ENCODE results near the gene ABO. TPM values are rescaled to one million over a fixed set of nuclear protein-coding genes. Genes with fewer than 3 reads are reported as not detected.

ABO gene
- total RNA-seq, 1 experiment from 2014 or later = 0.37 TPM

DNA sequence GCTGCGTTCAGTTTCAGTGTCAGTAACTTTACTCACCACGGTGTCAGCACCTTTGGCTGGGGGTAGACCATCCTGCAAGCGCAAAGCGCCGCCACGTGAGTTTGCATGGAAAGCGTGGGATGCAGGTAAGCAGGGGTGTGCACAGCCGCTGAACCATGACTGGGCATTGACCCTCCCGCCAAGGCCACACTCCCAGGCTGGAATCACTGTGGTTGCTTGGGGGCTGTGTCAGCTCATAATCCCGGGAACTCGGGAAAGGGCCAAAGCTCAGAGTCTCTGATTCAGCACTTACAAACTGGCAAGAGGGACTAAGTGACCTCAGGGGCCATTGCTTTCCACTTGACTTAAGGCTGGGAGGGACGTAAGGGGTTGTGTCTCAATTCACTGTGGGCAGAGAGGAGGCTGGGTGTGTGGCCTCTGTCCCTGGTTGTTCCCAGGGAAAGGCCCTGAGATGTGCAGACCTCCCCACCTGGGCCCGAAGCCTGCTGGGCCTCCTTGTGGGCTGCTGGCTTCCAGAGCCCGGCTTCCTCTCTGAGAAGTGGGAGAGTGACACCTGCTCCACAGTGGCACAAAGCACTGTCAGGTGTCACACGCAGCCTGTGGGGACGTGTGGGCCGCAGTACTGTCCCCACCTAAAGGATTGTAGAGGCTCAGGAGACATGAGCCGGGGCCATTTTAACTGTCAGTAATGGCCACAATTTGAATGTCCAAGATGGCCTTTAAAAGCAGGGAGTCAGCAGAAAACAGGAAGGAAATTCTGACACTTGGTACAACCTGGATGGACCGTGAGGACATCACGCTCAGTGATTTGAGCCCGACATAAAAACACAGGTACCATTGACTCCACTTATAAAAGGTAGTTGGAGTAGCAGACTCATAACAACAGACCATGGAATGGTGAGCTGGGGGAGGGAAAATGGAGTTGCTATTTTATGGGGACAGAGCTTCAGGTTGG lies 16.7 kb downstream of the ABO start:
- Histone ChIP-seq H3K18ac (ENCODE audit: insufficient read length, low read depth, low read length) (no peak overlapping the region), H3K23ac (ENCODE audit: insufficient read length, low read depth, low read length) (no peak overlapping the region), H2BK15ac (ENCODE audit: low read depth, low read length) (no peak overlapping the region), H3K27me3 (ENCODE audit: insufficient read depth, low read length) (no peaks in the 10 kb centered on the region), H3K79me1 (ENCODE audit: insufficient read depth, low read depth, low read length, poor library complexity, severe bottlenecking) (no peaks in the 10 kb centered on the region), H2AFZ (ENCODE audit: low read length) (no peak overlapping the region), H3K4ac (ENCODE audit: low read depth, low read length) (no peak overlapping the region), H4K8ac (replicated peaks; ENCODE audit: insufficient read length, low read depth, low read length) (no peak overlapping the region), H3K9ac (ENCODE audit: extremely low read depth, insufficient read length, low read length) (no peak overlapping the region), H3K23me2 (ENCODE audit: insufficient read length, low read depth, low read length, poor library complexity, severe bottlenecking) (no peaks in the 10 kb centered on the region), H3T11ph (ENCODE audit: low read length) (no peak overlapping the region), H3K79me2 (ENCODE audit: insufficient read depth, low read length) (no peaks in the 10 kb centered on the region), H2BK20ac (ENCODE audit: low read depth, low read length, poor library complexity, severe bottlenecking) (no peak overlapping the region), H2BK120ac (ENCODE audit: low read depth, low read length, poor library complexity, severe bottlenecking) (no peak overlapping the region), H3K4me2 (ENCODE audit: insufficient read depth, insufficient read length, low read length) (no peak overlapping the region), H3K9me3 (ENCODE audit: control insufficient read depth, low read depth, low read length) (no peaks in the 10 kb centered on the region), H3K27ac (ENCODE audit: insufficient read length, low read depth, low read length) (no peak overlapping the region), H4K5ac (ENCODE audit: insufficient read length, low read depth, low read length) (no peak overlapping the region), H3K56ac (ENCODE audit: insufficient read length, low read depth, low read length) (no peak overlapping the region), H2BK12ac (ENCODE audit: insufficient read length, low read depth, low read length) (no peak overlapping the region), H3K4me1 (ENCODE audit: insufficient read depth, low read length) (no peaks in the 10 kb centered on the region), H4K20me1 (ENCODE audit: control insufficient read depth, insufficient read depth, insufficient read length) (no peaks in the 10 kb centered on the region), H2BK5ac (ENCODE audit: insufficient read length, low read length) (no peak overlapping the region), H3K14ac (ENCODE audit: insufficient read depth, low read length) (no peak overlapping the region), H4K91ac (ENCODE audit: insufficient read length, low read depth, low read length) (no peak overlapping the region), H2AK5ac (ENCODE audit: insufficient read length, low read length) (no peak overlapping the region)
- Mint-ChIP-seq H3K4me3 (no peak overlapping the region), H3K9me3 (no peaks in the 10 kb centered on the region), H3K27me3 (ENCODE audit: low read depth) (peaks cover 25% of the 10 kb centered on the region), H3K36me3 (ENCODE audit: insufficient read depth in 1 of 3, low read depth in 3 of 3) (no peaks in the 10 kb centered on the region), H3K27ac (peak overlapping the region in 1 of 3 experiments; percentile 68; a peak in 1 of 7 replicates), H3K4me1 (peaks cover 11 to 13% of the 10 kb centered on the region in 2 experiments)
- TF ChIP-seq, protein P1, sequence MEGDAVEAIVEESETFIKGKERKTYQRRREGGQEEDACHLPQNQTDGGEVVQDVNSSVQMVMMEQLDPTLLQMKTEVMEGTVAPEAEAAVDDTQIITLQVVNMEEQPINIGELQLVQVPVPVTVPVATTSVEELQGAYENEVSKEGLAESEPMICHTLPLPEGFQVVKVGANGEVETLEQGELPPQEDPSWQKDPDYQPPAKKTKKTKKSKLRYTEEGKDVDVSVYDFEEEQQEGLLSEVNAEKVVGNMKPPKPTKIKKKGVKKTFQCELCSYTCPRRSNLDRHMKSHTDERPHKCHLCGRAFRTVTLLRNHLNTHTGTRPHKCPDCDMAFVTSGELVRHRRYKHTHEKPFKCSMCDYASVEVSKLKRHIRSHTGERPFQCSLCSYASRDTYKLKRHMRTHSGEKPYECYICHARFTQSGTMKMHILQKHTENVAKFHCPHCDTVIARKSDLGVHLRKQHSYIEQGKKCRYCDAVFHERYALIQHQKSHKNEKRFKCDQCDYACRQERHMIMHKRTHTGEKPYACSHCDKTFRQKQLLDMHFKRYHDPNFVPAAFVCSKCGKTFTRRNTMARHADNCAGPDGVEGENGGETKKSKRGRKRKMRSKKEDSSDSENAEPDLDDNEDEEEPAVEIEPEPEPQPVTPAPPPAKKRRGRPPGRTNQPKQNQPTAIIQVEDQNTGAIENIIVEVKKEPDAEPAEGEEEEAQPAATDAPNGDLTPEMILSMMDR (conservative IDR thresholded peaks at IDR 0.05) = no peak
- DNase-seq = no peak
- WGBS (ENCODE audit: extremely low coverage, insufficient read length, low lambda C conversion rate) = no CpG with 5 or more reads among the region's 21 CpGs

Measured in H9 (cell line).